GM12865 (cell line): ENCODE data around the gene TSPAN4.

Experiments used
- DNase-seq: peaks from one replicate; pipeline ENCODE4 v3.0.0; 2010; ENCODE audit warnings: low read depth
- H3K4me3 ChIP-seq: 2 replicates; pipeline ENCODE4 v1.5.1; 2011; ENCODE audit warnings: mild to moderate bottlenecking, low read depth, low read length, control low read depth
- CTCF ChIP-seq: IDR thresholded peaks from 2 replicates; pipeline ENCODE4 v1.5.1; 2011; ENCODE audit warnings: low read length, control low read depth, low read depth, inconsistent platforms; ENCODE audit not compliant: insufficient read depth; ENCODE audit errors: missing control alignments

TSPAN4 gene

DNA sequence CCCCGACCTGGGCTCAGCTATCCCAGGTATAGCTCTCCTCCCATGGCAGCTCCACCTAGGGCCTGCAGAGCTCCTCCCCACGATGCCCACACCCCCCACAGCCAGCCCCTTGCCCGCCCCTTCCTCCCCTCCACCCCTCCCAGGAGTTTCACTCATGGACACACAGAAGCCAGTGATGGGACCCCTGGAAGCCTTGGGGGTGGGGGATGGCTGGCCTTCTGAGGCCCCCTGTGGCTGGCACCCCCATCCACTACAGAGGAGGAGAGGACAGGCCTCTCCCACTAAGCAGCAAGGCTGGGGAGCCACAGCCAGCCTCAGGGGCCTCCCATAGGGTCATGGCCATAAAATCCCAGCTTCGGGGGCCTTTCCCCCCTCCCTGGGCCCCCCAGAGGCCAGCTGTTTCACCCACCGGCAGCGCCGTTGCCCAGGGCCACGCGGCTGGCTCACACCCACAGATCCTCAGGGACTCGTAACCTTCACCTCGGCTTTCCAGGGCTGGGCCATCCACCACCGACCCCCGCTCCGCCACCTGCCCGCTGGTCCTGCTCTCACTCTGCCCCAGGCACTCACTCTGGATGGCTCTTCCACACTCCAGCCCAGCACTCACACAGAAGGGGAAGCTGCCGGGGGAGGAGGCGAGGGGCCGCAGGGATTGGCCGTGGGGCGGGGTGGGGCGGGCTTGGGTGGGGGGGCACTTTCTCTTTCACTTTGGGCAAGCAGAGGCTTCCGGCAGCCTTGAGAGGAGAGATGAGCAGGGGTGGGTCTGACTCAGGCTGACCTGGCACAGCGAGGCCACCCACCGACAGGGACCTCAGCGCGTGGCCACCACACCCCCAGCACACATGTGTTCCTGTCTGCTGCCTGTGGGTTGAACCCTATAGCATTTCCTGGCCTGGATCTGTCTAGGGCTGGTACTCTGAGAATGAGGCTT lies 46.8 kb upstream of the TSPAN4 start:
- peak; percentile 86 for DNase-seq
- TF ChIP-seq CTCF = no peak
- H3K4me3 ChIP-seq = peak overlapping the region; percentile 92

DNA sequence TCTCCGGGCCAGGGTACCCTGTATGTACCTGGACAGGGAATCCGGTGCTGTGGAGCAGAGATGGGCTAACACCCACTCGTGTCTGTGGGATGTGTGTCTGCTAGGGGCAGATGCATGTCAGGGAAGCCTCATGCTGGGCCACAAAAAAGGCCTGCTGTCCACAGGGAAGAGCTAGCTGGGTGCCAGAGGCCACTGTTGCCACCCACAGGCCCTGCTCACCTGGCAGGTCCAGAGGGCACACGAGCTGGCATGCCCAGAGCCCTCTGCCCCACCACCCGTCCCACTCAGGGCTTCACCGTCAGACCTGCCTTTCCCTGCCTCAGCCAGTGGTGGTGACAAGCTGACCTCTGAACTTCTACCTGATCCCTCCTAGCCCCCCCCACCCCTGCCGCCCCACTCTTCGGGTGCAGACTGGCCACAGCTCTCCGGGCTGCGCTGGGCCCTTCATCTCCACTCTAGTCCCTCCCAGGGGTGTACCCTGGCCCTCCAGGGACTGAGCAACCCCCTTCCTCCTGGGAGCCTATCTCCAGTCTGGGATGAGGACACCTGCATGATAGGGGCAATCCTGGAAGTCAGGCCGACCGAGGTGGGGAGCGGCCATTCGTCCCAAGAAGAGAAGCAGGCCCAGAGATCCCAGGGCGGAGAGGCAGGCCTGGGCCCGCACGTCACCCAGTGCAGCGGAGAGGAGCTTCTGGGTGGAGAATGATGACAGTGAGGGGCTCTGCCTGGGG lies 45.9 kb upstream of the TSPAN4 start:
- no peak for DNase-seq
- TF ChIP-seq CTCF = no peak
- peak overlapping the region; percentile 92 for H3K4me3 ChIP-seq

GRCh38 chr11:797296-798092 lies 45.2 kb upstream of the TSPAN4 start:
- peak overlapping the region; percentile 92 for H3K4me3 ChIP-seq
- TF ChIP-seq CTCF = no peak
- DNase-seq = peak; percentile 87

GRCh38 chr11:798093-798713 lies 44.4 kb upstream of the TSPAN4 start, which contains the start of gene SLC25A22:
TSS of gene SLC25A22 (minus strand) at chr11:798281. CDS start at chr11:795006, 3,275 bp downstream.
- peak; percentile 79 for TF ChIP-seq CTCF
- peak; percentile 88 for DNase-seq
- peak within 1 kb of the TSS; percentile 92 for H3K4me3 ChIP-seq

GRCh38 chr11:799641-800316 lies 42.9 kb upstream of the TSPAN4 start:
- no peak overlapping the region for H3K4me3 ChIP-seq
- no peak for DNase-seq
- no peak for TF ChIP-seq CTCF

- no peak for DNase-seq
- H3K4me3 ChIP-seq = no peak overlapping the region
- TF ChIP-seq CTCF = no peak
Measured at GRCh38 chr11:800473-800872, 42.2 kb upstream of the TSPAN4 start.
